WTC11 (cell line): ENCODE data around the gene GTF2I.

ENCODE experiments used
- CTCF ChIP-seq: fragments of 200-600 bp; IDR thresholded peaks from 2 replicates; pipeline ENCODE4 v1.8.0; 2022; ENCODE audit warnings: antibody characterized with exemption
- FOXP4 ChIP-seq: sonication (generic); formaldehyde crosslinking; IDR thresholded peaks from 2 replicates; pipeline ENCODE4 v1.8.0; 2022; ENCODE audit warnings: mild to moderate bottlenecking, missing genetic modification reagents
- JUN ChIP-seq: sonication (generic); formaldehyde crosslinking; IDR thresholded peaks from 2 replicates; pipeline ENCODE4 v1.8.0; 2023; ENCODE audit warnings: mild to moderate bottlenecking, missing genetic modification reagents
- MAX ChIP-seq: sonication (generic); formaldehyde crosslinking; IDR thresholded peaks from 2 replicates; pipeline ENCODE4 v1.8.0; 2022; ENCODE audit warnings: mild to moderate bottlenecking, missing genetic modification reagents
- NFE2L1 ChIP-seq: sonication (generic); formaldehyde crosslinking; IDR thresholded peaks from 2 replicates; pipeline ENCODE4 v1.8.1; 2023; ENCODE audit warnings: missing genetic modification reagents
- PREB ChIP-seq: sonication (generic); formaldehyde crosslinking; IDR thresholded peaks from 2 replicates; pipeline ENCODE4 v1.8.1; 2022; ENCODE audit warnings: mild to moderate bottlenecking, missing genetic modification reagents, moderate library complexity, borderline replicate concordance
- SMAD4 ChIP-seq: sonication (generic); formaldehyde crosslinking; IDR thresholded peaks from 2 replicates; pipeline ENCODE4 v1.8.0; 2022; ENCODE audit warnings: mild to moderate bottlenecking, missing genetic modification reagents
- TEAD4 ChIP-seq: sonication (generic); formaldehyde crosslinking; IDR thresholded peaks from 2 replicates; pipeline ENCODE4 v1.8.0; 2022; ENCODE audit warnings: mild to moderate bottlenecking, missing genetic modification reagents
- ZNF121 ChIP-seq: sonication (generic); formaldehyde crosslinking; IDR thresholded peaks from 2 replicates; pipeline ENCODE4 v1.8.0; 2023; ENCODE audit warnings: missing genetic modification reagents
- ZNF232 ChIP-seq: sonication (generic); formaldehyde crosslinking; IDR thresholded peaks from 2 replicates; pipeline ENCODE4 v1.8.0; 2022; ENCODE audit warnings: mild to moderate bottlenecking, missing genetic modification reagents
- ZNF416 ChIP-seq: fragments of 250-450 bp; sonication (Bioruptor Pico); IDR thresholded peaks from 2 replicates; pipeline ENCODE4 v1.9.0; 2021; ENCODE audit warnings: mild to moderate bottlenecking, inconsistent platforms
- ZNF671 ChIP-seq: fragments of 250-450 bp; sonication (Bioruptor Pico); IDR thresholded peaks from 2 replicates; pipeline ENCODE4 v1.8.0; 2021; ENCODE audit warnings: mild to moderate bottlenecking

- TF ChIP-seq ZNF121 = no peak
- no peak for TF ChIP-seq MAX
- no peak for TF ChIP-seq CTCF
- no peak for TF ChIP-seq ZNF671
- no peak for TF ChIP-seq TEAD4 (CRISPR knock-in tag)
- no peak for TF ChIP-seq FOXP4
- no peak for TF ChIP-seq ZNF416 (CRISPR knock-in tag)
- no peak for TF ChIP-seq ZNF232
- no peak for TF ChIP-seq PREB
- no peak for TF ChIP-seq SMAD4
- no peak for TF ChIP-seq NFE2L1 (CRISPR knock-in tag)
- no peak for TF ChIP-seq JUN
Measured at GRCh38 chr7:74707238-74707637, 49.7 kb downstream of the GTF2I start.
